ENCODE results near the gene DCC. TPM values are rescaled to one million over a fixed set of nuclear protein-coding genes. Genes with fewer than 3 reads are reported as not detected.

DCC gene
- total and polyA plus RNA-seq, 11 donors: 0.02 TPM; not detected in 10

- Histone ChIP-seq H3K4me3 (no peak overlapping the region), H3K36me3 (no peaks in the 10 kb centered on the region), H3K27ac (no peak overlapping the region), H3K27me3 (no peaks in the 10 kb centered on the region), H3K4me1 (peaks cover 0 to 2% (median 0%) of the 10 kb centered on the region in 12 donors), H3K9me3 (no peaks in the 10 kb centered on the region)
- 64 to 74% (median 71%) methylated on average over 5 of the region's 5 CpGs for WGBS, 4 donors
- ATAC-seq (no peak), DNase-seq (no peak)
- TF ChIP-seq CTCF (IDR thresholded peaks at IDR 0.05) (no peak), POLR2A (IDR thresholded peaks at IDR 0.05) (no peak)
- intact Hi-C loops (cut with DNase I): no loop called here
Observed at GRCh38 chr18:52897611-52898484, 557.9 kb downstream of the DCC start.

- Histone ChIP-seq H3K4me3 (no peak overlapping the region), H3K36me3 (no peaks in the 10 kb centered on the region), H3K27ac (no peak overlapping the region), H3K4me1 (peaks cover 0 to 2% (median 0%) of the 10 kb centered on the region in 12 donors), H3K9me3 (no peaks in the 10 kb centered on the region), H3K27me3 (no peaks in the 10 kb centered on the region)
- ATAC-seq (no peak), DNase-seq (no peak)
- intact Hi-C loops (cut with DNase I): no loop called here
- no peak for TF ChIP-seq POLR2A (IDR thresholded peaks at IDR 0.05)
- no peak for TF ChIP-seq CTCF (IDR thresholded peaks at IDR 0.05)
- WGBS, 4 donors: 38 to 48% (median 44%) methylated on average over 3 of the region's 3 CpGs
Observed at GRCh38 chr18:52898485-52899058, 558.6 kb downstream of the DCC start.

GRCh38 chr18:52902188-52902587 is 562.2 kb downstream of the DCC start:
- Histone ChIP-seq H3K4me1 (peaks cover 0 to 2% (median 0%) of the 10 kb centered on the region in 12 donors), H3K9me3 (no peaks in the 10 kb centered on the region), H3K27ac (no peak overlapping the region), H3K4me3 (no peak overlapping the region), H3K27me3 (no peaks in the 10 kb centered on the region), H3K36me3 (no peaks in the 10 kb centered on the region)
- intact Hi-C loops (cut with DNase I): no loop called here
- ATAC-seq: no peak
- no peak for TF ChIP-seq CTCF (IDR thresholded peaks at IDR 0.05)
- TF ChIP-seq POLR2A (IDR thresholded peaks at IDR 0.05): no peak
- 53 to 66% (median 60%) methylated on average over 3 of the region's 3 CpGs for WGBS, 4 donors
- DNase-seq: no peak

GRCh38 chr18:52903857-52904256 is 563.9 kb downstream of the DCC start:
- H3K27ac ChIP-seq: no peak overlapping the region
- no peaks in the 10 kb centered on the region for H3K4me1 ChIP-seq
- DNase-seq: no peak
- H3K9me3 ChIP-seq: no peaks in the 10 kb centered on the region
- no peak for TF ChIP-seq POLR2A (IDR thresholded peaks at IDR 0.05)
- peak; percentile 10 to 59 (median 38) for TF ChIP-seq CTCF (IDR thresholded peaks at IDR 0.05)
- ATAC-seq: no peak
- intact Hi-C loops (cut with DNase I): no loop called here
- no peaks in the 10 kb centered on the region for H3K27me3 ChIP-seq
- no peaks in the 10 kb centered on the region for H3K36me3 ChIP-seq
- no peak overlapping the region for H3K4me3 ChIP-seq
- WGBS, 4 donors: 9 to 21% (median 17%) methylated on average over 3 of the region's 3 CpGs
